Right lobe of liver (tissue), 6 donors: ENCODE results near the gene A2M. TPM values are rescaled to one million over a fixed set of nuclear protein-coding genes. Genes with fewer than 3 reads are reported as not detected.
A peak's percentile ranks its signal among the peaks of the same experiment; 100 is the strongest.

Experiments
- ATAC-seq, 4 donors: fragments of 200-7000 bp; cut with Tn5 transposase; one replicate each; pipeline ENCODE4 v1.9.1; 2020; ENCODE audit warnings: mild to moderate bottlenecking in 4 of 4, moderate library complexity in 4 of 4
- DNase-seq, 3 donors: peaks; one replicate each; pipeline ENCODE4 v3.0.0-alpha.2; 2020
- H3K27ac ChIP-seq, 3 donors: fragments of 200-600 bp; one replicate each; pipeline ENCODE4 v1.8.0; 2022
- H3K27me3 ChIP-seq, 2 donors: fragments of 200-600 bp; one replicate each; pipeline ENCODE4 v1.8.0; 2022
- H3K36me3 ChIP-seq, 4 donors: fragments of 200-600 bp; sonication (generic) in 1 of 4; one replicate each; pipeline versions ENCODE4 v1.5.1 to v1.8.0; 2017 to 2022; ENCODE audit warnings: control low read depth in 1 of 4
- H3K4me1 ChIP-seq, 4 donors: fragments of 200-600 bp; sonication (generic) in 1 of 4; one replicate each; pipeline versions ENCODE4 v1.5.1 to v1.8.0; 2017 to 2022; ENCODE audit warnings: control low read depth in 1 of 4
- H3K4me3 ChIP-seq, 3 donors: fragments of 200-600 bp; one replicate each; pipeline ENCODE4 v1.8.0; 2022
- H3K9me3 ChIP-seq, 4 donors: fragments of 200-600 bp; sonication (generic) in 1 of 4; one replicate each; pipeline versions ENCODE4 v1.5.1 to v1.8.0; 2017 to 2022; ENCODE audit warnings: control low read depth in 1 of 4
- CTCF ChIP-seq, 4 donors: fragments of 200-600 bp in 3 of 4; fragments of 450-650 bp in 1 of 4; IDR thresholded peaks; one replicate each; pipeline versions ENCODE4 v1.5.1 to v1.8.0; 2016 to 2022; ENCODE audit warnings: antibody characterized with exemption in 4 of 4, mild to moderate bottlenecking in 2 of 4
- POLR2A ChIP-seq: fragments of 450-650 bp; IDR thresholded peaks from one replicate; pipeline ENCODE4 v1.6.1; 2017; ENCODE audit warnings: antibody characterized with exemption, mild to moderate bottlenecking
- whole genome bisulfite sequencing: methylation state at CpG from one replicate; pipeline ENCODE4 v1.1.6; 2018; ENCODE audit warnings: low coverage, low lambda C conversion rate; ENCODE audit not compliant: insufficient coverage; ENCODE audit errors: missing lambda C conversion rate; 5-methylcytosine and 5-hydroxymethylcytosine counted together
- intact Hi-C, 2 donors: fragments of 100-400 bp; cut with DNase I; formaldehyde crosslinking; loops; one replicate each; pipeline versions ENCODE4 v1.11.2 to v1.14.1; 2022
- total RNA-seq, 6 experiments: library from RNA; depleted of rRNA in 2 of 6; stranded (reverse); fragments of >200 nt in 2 of 6; fragmentation: NEBNext Ultra II Directional in 3 of 6; extraction: Animal tissue kit (Norgen Biotek cat#: 25700) in 3 of 6; gene quantifications; one replicate each; pipeline versions ENCODE4 v1.1.0 to v1.2.4, GENCODE V29; 2016 to 2023
- donor health status: DM: no; HTN: yes; CAD: no.
- donor health status: DM: no; HTN: no; CAD: no.
- donor health status: DM: no; HTN: no; CAD: no.
- donor health status: DM: no; HTN: yes; CAD: no.
- donor health status: DM: no; HTN: yes; CAD: no.

A2M gene
- total RNA-seq, 6 experiments from 2014 or later = 978 to 3,352 (median 2,507) TPM

- Histone ChIP-seq H3K27ac (no peak overlapping the region), H3K4me3 (no peak overlapping the region), H3K9me3 (no peaks in the 10 kb centered on the region), H3K4me1 (no peaks in the 10 kb centered on the region), H3K36me3 (peaks cover 20 to 98% (median 66%) of the 10 kb centered on the region in 4 donors), H3K27me3 (no peaks in the 10 kb centered on the region)
- DNase-seq (no peak), ATAC-seq (no peak)
- intact Hi-C loops = no loop called here
- WGBS = 81% methylated on average over 3 of the region's 3 CpGs
- TF ChIP-seq POLR2A (no peak), CTCF (IDR thresholded peaks at IDR 0.05) (no peak)
Observed at GRCh38 chr12:9095322-9095721, 20.4 kb downstream of the A2M start.

- Histone ChIP-seq H3K4me3 (no peak overlapping the region), H3K27me3 (no peaks in the 10 kb centered on the region), H3K27ac (peak overlapping the region in 1 of 3 donors; percentile 38), H3K9me3 (no peaks in the 10 kb centered on the region), H3K4me1 (no peaks in the 10 kb centered on the region), H3K36me3 (peaks cover 16 to 98% (median 64%) of the 10 kb centered on the region in 4 donors)
- ATAC-seq (no peak), DNase-seq (no peak)
- TF ChIP-seq CTCF (IDR thresholded peaks at IDR 0.05) (no peak), POLR2A (peak; percentile 24)
- WGBS = 94% methylated on average over 3 of the region's 3 CpGs
- intact Hi-C loops = no loop called here
Observed at GRCh38 chr12:9094512-9095206, 21.1 kb downstream of the A2M start.

GRCh38 chr12:9091891-9092598 is 23.7 kb downstream of the A2M start:
- H3K36me3 ChIP-seq = peaks cover 6 to 98% (median 62%) of the 10 kb centered on the region in 4 donors
- 71% methylated on average over 4 of the region's 8 CpGs for WGBS
- no peaks in the 10 kb centered on the region for H3K4me1 ChIP-seq

GRCh38 chr12:9090220-9090619 is 25.5 kb downstream of the A2M start:
- ATAC-seq = no peak
- WGBS = 84% methylated on average over 5 of the region's 5 CpGs

More at GRCh38 chr12:9091891-9092598, 23.7 kb downstream of the A2M start:
- Histone ChIP-seq H3K27ac (no peak overlapping the region), H3K27me3 (no peaks in the 10 kb centered on the region), H3K9me3 (no peaks in the 10 kb centered on the region), H3K4me3 (no peak overlapping the region)
- intact Hi-C loops = no loop called here
- ATAC-seq (peak in 2 of 4 donors; percentile 10 to 18), DNase-seq (no peak)
- no peak for TF ChIP-seq POLR2A
- TF ChIP-seq CTCF (IDR thresholded peaks at IDR 0.05) = no peak

More at GRCh38 chr12:9090220-9090619, 25.5 kb downstream of the A2M start:
- intact Hi-C loops = no loop called here
- Histone ChIP-seq H3K9me3 (no peaks in the 10 kb centered on the region), H3K27ac (no peak overlapping the region), H3K4me1 (no peaks in the 10 kb centered on the region), H3K27me3 (no peaks in the 10 kb centered on the region), H3K4me3 (no peak overlapping the region), H3K36me3 (peaks cover 6 to 100% (median 58%) of the 10 kb centered on the region in 4 donors)
- TF ChIP-seq POLR2A (no peak), CTCF (IDR thresholded peaks at IDR 0.05) (no peak)
- no peak for DNase-seq
